HepG2 (cell line): Measurements from ENCODE around the gene PARP16. TPM values are rescaled to one million over a fixed set of nuclear protein-coding genes. Genes with fewer than 3 reads are reported as not detected.
A peak's percentile ranks its signal among the peaks of the same experiment; 100 is the strongest.

Experiments
- ATAC-seq: fragments of 200-7000 bp; cut with Tn5 transposase; 3 replicates; pipeline ENCODE4 v1.9.1; 2020; ENCODE audit warnings: mild to moderate bottlenecking, moderate library complexity
- BruUV-seq: library from RNA; stranded (reverse); fragments of 400-500 nt; replicated peaks from 2 replicates; lab custom pipeline; 2021; lab: Mats Ljungman, UMichigan
- CTCF ChIA-PET: fragments of 300-600 bp; formaldehyde crosslinking; extraction: SDS; loops from one replicate; lab custom pipeline; 2021; ENCODE audit warnings: low total read pairs, inconsistent platforms, low intra/inter-chr PET ratio; lab: Yijun Ruan, JAX
- POLR2A ChIA-PET: fragments of 350-600 bp; sonication (Branson Sonifier 250); formaldehyde crosslinking; loops from one replicate; lab custom pipeline; 2020; ENCODE audit warnings: antibody characterized with exemption, inconsistent platforms; lab: Yijun Ruan, JAX
- DNase-seq: peaks from one replicate; pipeline ENCODE4 v3.0.0-alpha.2; 2015; ENCODE audit warnings: low spot score
- FAIRE-seq: peaks from 3 replicates; lab custom pipeline; 2011; peaks lifted over from hg19 to GRCh38; lab: Jason Lieb, UNC
- H2AFZ ChIP-seq: one replicate; pipeline ENCODE4 v1.6.1; 2011; ENCODE audit warnings: low read length, inconsistent platforms
- H3K27ac ChIP-seq: fragments of 300-600 bp; 3 replicates; pipeline ENCODE4 v1.8.0; 2011; ENCODE audit warnings: mixed run types, mild to moderate bottlenecking, mixed read lengths, low read length, inconsistent platforms; ENCODE audit not compliant: insufficient read depth; ENCODE audit errors: extremely low read length
- H3K27me3 ChIP-seq, 2 experiments: fragments of 200-600 bp in 1 of 2; 2 replicates in 1 of 2; 3 replicates in 1 of 2; pipeline versions ENCODE4 v1.6.0 to v1.8.0; 2011; ENCODE audit warnings: low read length in 2 of 2, mild to moderate bottlenecking in 2 of 2, moderate library complexity in 2 of 2, inconsistent platforms in 1 of 2; ENCODE audit not compliant: insufficient read depth in 2 of 2, control insufficient read depth in 1 of 2
- H3K36me3 ChIP-seq, 2 experiments: fragments of 200-600 bp in 1 of 2; replicated peaks in 1 of 2; 2 replicates in 1 of 2; 3 replicates in 1 of 2; pipeline versions ENCODE4 v1.5.1 to v1.8.0; 2011; ENCODE audit warnings: low read length in 2 of 2, inconsistent platforms in 1 of 2; ENCODE audit not compliant: insufficient read depth in 2 of 2, control insufficient read depth in 1 of 2
- H3K4me1 ChIP-seq: 2 replicates; pipeline ENCODE4 v1.5.1; 2012; ENCODE audit warnings: low read length, inconsistent platforms; ENCODE audit not compliant: insufficient read depth
- H3K4me2 ChIP-seq: 2 replicates; pipeline ENCODE4 v1.6.0; 2011; ENCODE audit warnings: low read depth, low read length, inconsistent platforms
- H3K4me3 ChIP-seq, 3 experiments: fragments of 200-600 bp in 1 of 3; sonication (generic), shearing (Covaris generic) in 1 of 3; replicated peaks in 1 of 3; 2 replicates each; pipeline ENCODE4 v1.5.1; 2011 to 2016; ENCODE audit warnings: low read length in 3 of 3, inconsistent platforms in 2 of 3, low read depth in 2 of 3, mild to moderate bottlenecking in 2 of 3, control low read depth in 1 of 3, mixed read lengths in 1 of 3; ENCODE audit not compliant: insufficient read depth in 1 of 3
- H3K79me2 ChIP-seq: one replicate; pipeline ENCODE4 v1.6.1; 2011; ENCODE audit warnings: low read length, inconsistent platforms; ENCODE audit not compliant: insufficient read depth
- H3K9ac ChIP-seq: 2 replicates; pipeline ENCODE4 v1.6.0; 2011; ENCODE audit warnings: mild to moderate bottlenecking, low read depth, low read length, inconsistent platforms; ENCODE audit not compliant: insufficient read depth
- H3K9me3 ChIP-seq: 2 replicates; pipeline ENCODE4 v1.5.1; 2012; ENCODE audit warnings: mild to moderate bottlenecking, low read length
- H4K20me1 ChIP-seq: 2 replicates; pipeline ENCODE4 v1.6.0; 2011; ENCODE audit warnings: inconsistent platforms, mild to moderate bottlenecking, low read length, moderate library complexity; ENCODE audit not compliant: insufficient read depth
- DRAP1 ChIP-seq: IDR thresholded peaks from 2 replicates; pipeline ENCODE4 v1.6.1; 2016; ENCODE audit warnings: missing genetic modification reagents, missing compliant biosample characterization
- GABPA ChIP-seq, 2 experiments: IDR thresholded peaks; 2 replicates each; pipeline ENCODE4 v1.6.1; 2011 to 2016; ENCODE audit warnings: low read depth in 2 of 2, low read length in 1 of 2, missing biosample characterization in 1 of 2, missing genetic modification characterization in 1 of 2
- PATZ1 ChIP-seq: sonication (generic); formaldehyde crosslinking; IDR thresholded peaks from 2 replicates; pipeline ENCODE4 v1.4.0; 2020; ENCODE audit warnings: missing genetic modification reagents
- SMAD9 ChIP-seq: sonication (generic); formaldehyde crosslinking; IDR thresholded peaks from 2 replicates; pipeline ENCODE4 v1.5.1; 2020; ENCODE audit warnings: mild to moderate bottlenecking, missing genetic modification reagents
- SUZ12 ChIP-seq: fragments of 150-350 bp; IDR thresholded peaks from 2 replicates; pipeline ENCODE4 v1.6.1; 2014; ENCODE audit warnings: low read depth, low read length
- ZFP36L1 ChIP-seq: sonication (generic); formaldehyde crosslinking; IDR thresholded peaks from 2 replicates; pipeline ENCODE4 v1.8.0; 2022; ENCODE audit warnings: mild to moderate bottlenecking, missing genetic modification reagents, moderate library complexity
- ZNF333 ChIP-seq: sonication (generic); formaldehyde crosslinking; IDR thresholded peaks from 2 replicates; pipeline ENCODE4 v1.4.0; 2020; ENCODE audit warnings: mild to moderate bottlenecking, missing genetic modification reagents, borderline replicate concordance
- WGBS: methylation state at CpG from one replicate; pipeline ENCODE4 v1.1.6; 2017; ENCODE audit warnings: low lambda C conversion rate; 5-methylcytosine and 5-hydroxymethylcytosine counted together
- in situ Hi-C: cut with HindIII; loops from 2 replicates; pipeline ENCODE4 v1.10.0; 2017; ENCODE audit warnings: low pct_unique_long_range_greater_than_20kb; ENCODE audit not compliant: extremely low pct_ligation_motif_present
- intact Hi-C: fragments of 100-400 bp; cut with micrococcal nuclease; formaldehyde crosslinking; loops from one replicate; pipeline ENCODE4 v1.10.0; 2022; ENCODE audit not compliant: unreplicated experiment
- polyA plus RNA-seq, 8 experiments: library from polyadenylated mRNA; depleted of rRNA in 3 of 8; stranded (reverse) in 7 of 8; unstranded in 1 of 8; fragments of >200 nt; fragmentation: Illumina TruSeq in 4 of 8; extraction: Trizol in 4 of 8; gene quantifications; 2 replicates each; pipeline versions ENCODE4 v1.2.1 to v1.2.3, GENCODE V29; 2011 to 2016; ENCODE audit warnings: low read depth in 4 of 8, missing spikeins in 1 of 8, mixed read lengths in 1 of 8; ENCODE audit not compliant: insufficient read depth in 1 of 8
- total RNA-seq, 5 experiments: library from RNA; depleted of rRNA; stranded (reverse); fragments of >200 nt; fragmentation: Illumina TruSeq; extraction: Trizol; gene quantifications; 2 replicates each; pipeline ENCODE4 v1.2.3, GENCODE V29; 2016; ENCODE audit warnings: low read depth in 1 of 5

Gene PARP16
- total and polyA plus RNA-seq, 2 of the 13 experiments (the other 11 are each of a cell fraction or from before 2014, with no cell fraction given) = 6.8 to 7.6 TPM

GRCh38 chr15:65210770-65211481 is 75.8 kb downstream of the PARP16 start, which contains the start of gene CILP:
Gene CILP (minus strand): TSS chr15:65211473. CDS start chr15:65209755, 1,718 bp downstream.
- no peaks in the 10 kb centered on the region for H3K9me3 ChIP-seq
- H3K27me3 ChIP-seq = peaks cover 5 to 58% of the 10 kb centered on the region in 2 experiments; a peak in 4 of 5 replicates
- H3K4me2 ChIP-seq = no peak within 1 kb of the TSS
- peaks cover 23% of the 10 kb centered on the region for H3K4me1 ChIP-seq
- WGBS = 40% methylated on average over 7 of the region's 8 CpGs
- no peak within 1 kb of the TSS for H3K9ac ChIP-seq
- no peak within 1 kb of the TSS for H3K27ac ChIP-seq
- no peaks in the 10 kb centered on the region for H4K20me1 ChIP-seq
- TF ChIP-seq ZNF333 (CRISPR knock-in tag) (no peak), DRAP1 (CRISPR knock-in tag) (no peak), SMAD9 (no peak), ZFP36L1 (CRISPR knock-in tag) (no peak), SUZ12 (no peak), PATZ1 (no peak), GABPA (IDR thresholded peaks at IDR 0.05; ENCODE audit: low read depth, low read length) (no peak), GABPA (CRISPR knock-in tag; IDR thresholded peaks at IDR 0.05; ENCODE audit: low read depth) (no peak)
- peak; percentile 12; the same call in 1 of the 3 replicates for ATAC-seq
- FAIRE-seq = no peak
- H3K79me2 ChIP-seq = no peaks in the 10 kb centered on the region
- in situ Hi-C loops (no loop called here), intact Hi-C loops (no loop called here)
- no peak within 1 kb of the TSS; a peak in 1 of 6 replicates for H3K4me3 ChIP-seq
- no TSS peak for BruUV-seq
- POLR2A ChIA-PET = interaction anchor here (1.1 to 2.4 kb wide), 2 partner anchors 26 to 89 kb away, joined by 3 to 7 read pairs; partner anchors contain the start of gene CLPX
- CTCF ChIA-PET = no interaction called here
- no peak within 1 kb of the TSS for H2AFZ ChIP-seq
- DNase-seq = no peak
- H3K36me3 ChIP-seq = no peaks in the 10 kb centered on the region
